GM19468 (cell line): ENCODE measurements around the gene SSTR4.

ENCODE experiments used
- ATAC-seq: cut with Tn5 transposase; IDR thresholded peaks from one replicate; pipeline ENCODE4 v1.9.1; 2021; ENCODE audit warnings: mild to moderate bottlenecking, moderate library complexity, moderate number of reproducible peaks; ENCODE audit not compliant: unreplicated experiment; ENCODE audit errors: extremely low read depth

Gene SSTR4

GRCh38 chr20:23039136-23039875, 4.2 kb downstream of the SSTR4 start:
- no peak for ATAC-seq

GRCh38 chr20:23039885-23040508, 4.9 kb downstream of the SSTR4 start:
- no peak for ATAC-seq

GRCh38 chr20:23042270-23042669, 7.2 kb downstream of the SSTR4 start:
- ATAC-seq: no peak

GRCh38 chr20:23043376-23043775, 8.3 kb downstream of the SSTR4 start:
- ATAC-seq: no peak

- no peak for ATAC-seq
Observed at GRCh38 chr20:23046431-23046830, 11.3 kb downstream of the SSTR4 start.

- ATAC-seq: no peak
Observed at GRCh38 chr20:23047001-23047737, 12.1 kb downstream of the SSTR4 start.

GRCh38 chr20:23047738-23048214, 12.7 kb downstream of the SSTR4 start:
- ATAC-seq: no peak

- no peak for ATAC-seq
Observed at GRCh38 chr20:23048283-23049200, 13.4 kb downstream of the SSTR4 start.

GRCh38 chr20:23049201-23050075, 14.3 kb downstream of the SSTR4 start, which contains the start of gene THBD:
Gene THBD, minus strand, starts transcription at chr20:23049672. Its CDS starts 168 bp downstream, at chr20:23049504.
- no peak for ATAC-seq

- ATAC-seq: no peak
Observed at GRCh38 chr20:23050076-23050838, 15.1 kb downstream of the SSTR4 start.

GRCh38 chr20:23050847-23051627, 15.9 kb downstream of the SSTR4 start:
- ATAC-seq: no peak

GRCh38 chr20:23052904-23053303, 17.8 kb downstream of the SSTR4 start:
- ATAC-seq: no peak

- ATAC-seq: no peak
Observed at GRCh38 chr20:23058240-23058639, 23.1 kb downstream of the SSTR4 start.

GRCh38 chr20:23059001-23059400, 23.9 kb downstream of the SSTR4 start:
- no peak for ATAC-seq

GRCh38 chr20:23059846-23060245, 24.7 kb downstream of the SSTR4 start:
- ATAC-seq: no peak

GRCh38 chr20:23060629-23061028, 25.5 kb downstream of the SSTR4 start:
- no peak for ATAC-seq

GRCh38 chr20:23061262-23061661, 26.1 kb downstream of the SSTR4 start:
- ATAC-seq: no peak
